A549 (cell line): ENCODE results near the gene TSHZ2. TPM values are rescaled to one million over a fixed set of nuclear protein-coding genes. Genes with fewer than 3 reads are reported as not detected.
"Not testable (repeated sequence)": the region's sequence is repeated elsewhere in the genome, so short reads cannot be mapped to it uniquely, and the experiment has no call there.

ENCODE experiments used
- ATAC-seq, 2 experiments: fragments of 200-7000 bp in 1 of 2; fragments of >200 bp in 1 of 2; cut with Nextera tagmentation in 1 of 2; cut with Tn5 transposase in 1 of 2; 3 replicates each; pipeline versions ENCODE4 v1.8.0 to v1.9.1; 2018 to 2020; ENCODE audit warnings: mild to moderate bottlenecking in 1 of 2, moderate library complexity in 1 of 2
- CTCF ChIA-PET: fragments of 300-600 bp; sonication (Branson Sonifier 250); formaldehyde crosslinking; extraction: SDS; loops from one replicate; lab custom pipeline; 2021; ENCODE audit warnings: antibody characterized with exemption, inconsistent platforms; lab: Yijun Ruan, JAX
- POLR2A ChIA-PET: fragments of 350-600 bp; formaldehyde crosslinking; extraction: SDS; loops from one replicate; lab custom pipeline; 2021; ENCODE audit warnings: antibody characterized with exemption, inconsistent platforms; lab: Yijun Ruan, JAX
- DNase-seq, 2 experiments: peaks; one replicate each; pipeline versions ENCODE4 v3.0.0 to v3.0.0-alpha.2; 2011 to 2016; ENCODE audit warnings: low read depth in 1 of 2, low spot score in 1 of 2
- FAIRE-seq: peaks from 2 replicates; lab custom pipeline; 2011; peaks lifted over from hg19 to GRCh38; lab: Jason Lieb, UNC
- H3K27ac ChIP-seq, 2 experiments: fragments of >200 bp; sonication (Bioruptor Twin); formaldehyde crosslinking; 3 replicates each; pipeline ENCODE4 v1.5.1; 2016 to 2017
- H3K4me1 ChIP-seq: fragments of >200 bp; sonication (Bioruptor Twin); formaldehyde crosslinking; 3 replicates; pipeline ENCODE4 v1.6.1; 2016
- H3K4me2 ChIP-seq: fragments of >200 bp; sonication (Bioruptor Twin); formaldehyde crosslinking; 3 replicates; pipeline ENCODE4 v1.6.1; 2016
- H3K4me3 ChIP-seq: fragments of >200 bp; sonication (Bioruptor Twin); formaldehyde crosslinking; 3 replicates; pipeline ENCODE4 v1.5.1; 2016
- H3K9me3 ChIP-seq: fragments of >200 bp; sonication (Bioruptor Twin); formaldehyde crosslinking; 3 replicates; pipeline ENCODE4 v1.6.1; 2016
- CHD4 ChIP-seq: fragments of 200-600 bp; sonication (generic); IDR thresholded peaks from 2 replicates; pipeline ENCODE4 v1.6.1; 2016; ENCODE audit warnings: antibody characterized with exemption, mild to moderate bottlenecking, borderline replicate concordance
- E2F6 ChIP-seq: IDR thresholded peaks from 2 replicates; pipeline ENCODE4 v1.6.1; 2012; ENCODE audit warnings: low read depth, borderline replicate concordance
- FOXS1 ChIP-seq: fragments of 250-450 bp; sonication (Bioruptor Pico); IDR thresholded peaks from 2 replicates; pipeline ENCODE4 v1.5.0; 2020; ENCODE audit warnings: mild to moderate bottlenecking, moderate library complexity
- HEYL ChIP-seq: fragments of 250-450 bp; sonication (Bioruptor Pico); IDR thresholded peaks from 2 replicates; pipeline ENCODE4 v1.8.0; 2021; ENCODE audit warnings: mild to moderate bottlenecking, moderate library complexity
- HOXB13 ChIP-seq: fragments of 250-450 bp; sonication (Bioruptor Pico); IDR thresholded peaks from 2 replicates; pipeline ENCODE4 v1.5.0; 2020; ENCODE audit warnings: low read depth, mild to moderate bottlenecking, moderate library complexity
- JUNB ChIP-seq: fragments of >200 bp; sonication (Bioruptor Twin); formaldehyde crosslinking; IDR thresholded peaks from 2 replicates; pipeline ENCODE4 v1.6.1; 2016
- MAFK ChIP-seq: fragments of 450-650 bp; IDR thresholded peaks from 2 replicates; pipeline ENCODE4 v1.6.1; 2014; ENCODE audit not compliant: partially characterized antibody
- NFE2L2 ChIP-seq: fragments of 150-350 bp; conservative IDR thresholded peaks from 2 replicates; pipeline ENCODE4 v1.6.1; 2014; ENCODE audit warnings: low read length
- RCOR1 ChIP-seq: fragments of 150-350 bp; IDR thresholded peaks from 2 replicates; pipeline ENCODE4 v1.6.1; 2014; ENCODE audit warnings: antibody characterized with exemption, low read length, low read depth
- RNF2 ChIP-seq: fragments of 200-600 bp; sonication (generic); IDR thresholded peaks from 2 replicates; pipeline ENCODE4 v1.6.1; 2016; ENCODE audit warnings: low read depth, mild to moderate bottlenecking, antibody characterized with exemption, moderate library complexity, borderline replicate concordance
- ZC3H11A ChIP-seq: fragments of 450-650 bp; IDR thresholded peaks from 2 replicates; pipeline ENCODE4 v1.6.1; 2014; ENCODE audit warnings: antibody characterized with exemption, mild to moderate bottlenecking
- ZFP36 ChIP-seq: fragments of 450-650 bp; IDR thresholded peaks from 2 replicates; pipeline ENCODE4 v1.6.1; 2014; ENCODE audit warnings: borderline replicate concordance; ENCODE audit not compliant: partially characterized antibody
- ZNF302 ChIP-seq: fragments of 250-450 bp; sonication (Bioruptor Pico); IDR thresholded peaks from 2 replicates; pipeline ENCODE4 v1.9.0; 2021; ENCODE audit warnings: inconsistent platforms, mild to moderate bottlenecking, moderate library complexity
- WGBS: methylation state at CpG from one replicate; pipeline ENCODE4 v1.1.6; 2017; ENCODE audit errors: missing lambda C conversion rate; 5-methylcytosine and 5-hydroxymethylcytosine counted together
- polyA plus RNA-seq, 4 experiments: library from polyadenylated mRNA; depleted of rRNA in 3 of 4; stranded (reverse); fragments of >200 nt; fragmentation: RNase III in 1 of 4; extraction: RNeasy Plus Mini Kit Qiagen cat#74134 plus additional on column Dnase treatment in 1 of 4; gene quantifications; 2 replicates in 3 of 4; 3 replicates in 1 of 4; pipeline ENCODE4 v1.2.3, GENCODE V29; 2011 to 2017
- TF ChIP-seq, protein P1 (sequence below): IDR thresholded peaks from 2 replicates; pipeline ENCODE4 v1.6.1; 2012
- TF ChIP-seq, protein P2 (sequence below): fragments of 450-650 bp; IDR thresholded peaks from 2 replicates; pipeline ENCODE4 v1.6.1; 2014; ENCODE audit warnings: antibody characterized with exemption

TSHZ2 gene
- polyA plus RNA-seq, 2 of the 4 experiments (the other 2 are of a cell fraction) = not detected

DNA sequence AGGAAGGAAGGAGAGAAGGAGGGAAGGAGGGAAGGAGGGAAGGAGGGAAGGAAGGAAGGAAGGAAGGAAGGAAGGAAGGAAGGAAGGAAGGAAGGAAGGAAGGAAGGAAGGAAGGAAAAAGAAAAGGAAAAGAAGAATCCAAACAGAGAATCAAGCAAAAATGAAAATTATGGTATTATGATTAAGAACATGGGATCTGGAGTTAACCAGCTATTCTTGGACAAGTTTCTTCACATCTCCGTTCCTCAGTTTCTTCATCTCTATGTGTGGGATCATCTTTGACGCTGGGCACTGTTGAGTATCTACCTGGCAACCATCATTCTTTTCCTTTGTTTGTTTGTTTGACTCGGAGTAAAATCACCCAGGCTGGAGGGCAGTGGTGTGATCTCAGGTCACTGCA is 549.9 kb downstream of the TSHZ2 start:
- WGBS = 54% methylated on average over 3 of the region's 3 CpGs
- TF ChIP-seq JUNB = no peak
- TF ChIP-seq NFE2L2 = no peak
- FAIRE-seq (no peak), ATAC-seq (no peak), DNase-seq (no peak)
- POLR2A ChIA-PET = no interaction called here
- H3K4me1 ChIP-seq = peaks cover 5% of the 10 kb centered on the region; the same call in 1 of the 3 replicates
- no peaks in the 10 kb centered on the region for H3K9me3 ChIP-seq
- H3K27ac ChIP-seq = no peak overlapping the region
- H3K4me3 ChIP-seq = no peak overlapping the region
- no peak overlapping the region for H3K4me2 ChIP-seq
- CTCF ChIA-PET = interaction anchor here (0.6 to 1.6 kb wide), 3 partner anchors 8 to 91 kb away, joined by 3 to 5 read pairs (median 4); no protein-coding TSS in a partner anchor

DNA sequence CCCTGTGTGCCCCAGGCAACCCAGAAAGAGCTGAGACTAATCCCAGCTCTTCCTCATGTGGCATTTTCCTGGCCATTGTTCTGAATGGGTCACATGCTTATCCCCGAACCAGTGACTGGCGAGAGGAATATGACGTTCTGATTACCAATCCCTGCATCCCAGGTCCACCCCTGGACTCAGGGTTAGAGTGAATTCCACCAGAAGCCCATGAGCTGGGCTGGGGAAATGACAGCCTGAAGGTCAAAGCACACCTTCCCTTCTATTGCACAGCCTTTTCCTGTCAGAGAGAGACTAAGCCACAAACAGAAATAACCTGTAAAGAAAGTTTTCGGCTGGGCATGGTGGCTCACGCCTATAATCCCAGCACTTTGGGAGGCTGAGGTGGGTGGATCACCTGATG is 550.5 kb downstream of the TSHZ2 start:
- Histone ChIP-seq H3K4me2 (no peak overlapping the region), H3K27ac (no peak overlapping the region), H3K4me1 (peaks cover 5% of the 10 kb centered on the region; the same call in 1 of the 3 replicates), H3K4me3 (no peak overlapping the region), H3K9me3 (no peaks in the 10 kb centered on the region)
- no peak for FAIRE-seq
- TF ChIP-seq RNF2 (no peak), RCOR1 (no peak), CHD4 (no peak), E2F6 (no peak), HEYL (CRISPR knock-in tag) (no peak), NFE2L2 (no peak), ZFP36 (no peak), FOXS1 (CRISPR knock-in tag) (no peak), HOXB13 (no peak), ZNF302 (no peak)
- TF ChIP-seq, protein P1, sequence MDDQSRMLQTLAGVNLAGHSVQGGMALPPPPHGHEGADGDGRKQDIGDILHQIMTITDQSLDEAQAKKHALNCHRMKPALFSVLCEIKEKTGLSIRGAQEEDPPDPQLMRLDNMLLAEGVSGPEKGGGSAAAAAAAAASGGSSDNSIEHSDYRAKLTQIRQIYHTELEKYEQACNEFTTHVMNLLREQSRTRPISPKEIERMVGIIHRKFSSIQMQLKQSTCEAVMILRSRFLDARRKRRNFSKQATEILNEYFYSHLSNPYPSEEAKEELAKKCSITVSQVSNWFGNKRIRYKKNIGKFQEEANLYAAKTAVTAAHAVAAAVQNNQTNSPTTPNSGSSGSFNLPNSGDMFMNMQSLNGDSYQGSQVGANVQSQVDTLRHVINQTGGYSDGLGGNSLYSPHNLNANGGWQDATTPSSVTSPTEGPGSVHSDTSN = no peak
- TF ChIP-seq, protein P2, sequence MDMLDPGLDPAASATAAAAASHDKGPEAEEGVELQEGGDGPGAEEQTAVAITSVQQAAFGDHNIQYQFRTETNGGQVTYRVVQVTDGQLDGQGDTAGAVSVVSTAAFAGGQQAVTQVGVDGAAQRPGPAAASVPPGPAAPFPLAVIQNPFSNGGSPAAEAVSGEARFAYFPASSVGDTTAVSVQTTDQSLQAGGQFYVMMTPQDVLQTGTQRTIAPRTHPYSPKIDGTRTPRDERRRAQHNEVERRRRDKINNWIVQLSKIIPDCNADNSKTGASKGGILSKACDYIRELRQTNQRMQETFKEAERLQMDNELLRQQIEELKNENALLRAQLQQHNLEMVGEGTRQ = no peak
- ChIA-PET CTCF (interaction anchor here (1.4 to 1.6 kb wide), 2 partner anchors 9 to 25 kb away, joined by 4 to 5 read pairs; no protein-coding TSS in a partner anchor), POLR2A (no interaction called here)
- no peak for DNase-seq
- WGBS = 32% methylated on average over 5 of the region's 5 CpGs
- ATAC-seq = no peak

DNA sequence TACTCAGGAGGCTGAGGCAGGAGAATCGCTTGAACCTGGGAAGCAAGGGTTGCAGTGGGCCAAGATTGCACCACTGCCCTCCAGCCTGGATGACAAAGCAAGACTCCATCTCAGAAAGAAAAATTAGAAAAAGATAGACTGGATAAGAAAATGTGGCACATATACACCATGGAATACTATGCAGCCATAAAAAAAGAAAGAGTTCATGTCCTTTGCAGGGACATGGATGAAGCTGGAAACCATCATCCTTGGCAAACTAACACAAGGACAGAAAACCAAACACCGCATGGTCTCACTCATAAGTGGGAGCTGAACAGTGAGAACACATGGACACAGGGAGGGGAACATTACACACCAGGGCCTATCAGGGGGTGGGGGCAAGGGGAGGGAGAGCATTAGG is 551.5 kb downstream of the TSHZ2 start:
- H3K4me2 ChIP-seq, H3K9me3 ChIP-seq, POLR2A ChIA-PET, H3K4me3 ChIP-seq, ATAC-seq, H3K27ac ChIP-seq, FAIRE-seq, DNase-seq, H3K4me1 ChIP-seq, CTCF ChIA-PET: not testable (repeated sequence)
- WGBS = 55% methylated on average over 2 of the region's 2 CpGs

- CTCF ChIA-PET = no interaction called here
- no peak overlapping the region for H3K4me2 ChIP-seq
- DNase-seq (no peak), ATAC-seq (peak in 1 of 2 experiments; percentile 39; a peak in 1 of 6 replicates)
- no peak overlapping the region for H3K27ac ChIP-seq
- H3K4me3 ChIP-seq = no peak overlapping the region
- peaks cover 5% of the 10 kb centered on the region; the same call in 1 of the 3 replicates for H3K4me1 ChIP-seq
- TF ChIP-seq, protein P1 = no peak
- TF ChIP-seq MAFK (peak; percentile 48), ZC3H11A (no peak)
- TF ChIP-seq, all 56 proteins: peak for 1
- POLR2A ChIA-PET = no interaction called here
- WGBS = 73% methylated on average over 11 of the region's 13 CpGs
- FAIRE-seq = no peak
- no peaks in the 10 kb centered on the region for H3K9me3 ChIP-seq
Measured at GRCh38 chr20:53524589-53525312, 552.6 kb downstream of the TSHZ2 start.
